ENCODE results near the gene IPP.

- TF ChIP-seq CTCF (IDR thresholded peaks at IDR 0.05) (no peak), POLR2A (IDR thresholded peaks at IDR 0.05) (no peak)
Observed at GRCh38 chr1:45796381-45796780, 45.9 kb upstream of the IPP start.
